ENCODE measurements around the gene MPRIP.
A peak's percentile ranks its signal among the peaks of the same experiment; 100 is the strongest.

The MPRIP gene

DNA sequence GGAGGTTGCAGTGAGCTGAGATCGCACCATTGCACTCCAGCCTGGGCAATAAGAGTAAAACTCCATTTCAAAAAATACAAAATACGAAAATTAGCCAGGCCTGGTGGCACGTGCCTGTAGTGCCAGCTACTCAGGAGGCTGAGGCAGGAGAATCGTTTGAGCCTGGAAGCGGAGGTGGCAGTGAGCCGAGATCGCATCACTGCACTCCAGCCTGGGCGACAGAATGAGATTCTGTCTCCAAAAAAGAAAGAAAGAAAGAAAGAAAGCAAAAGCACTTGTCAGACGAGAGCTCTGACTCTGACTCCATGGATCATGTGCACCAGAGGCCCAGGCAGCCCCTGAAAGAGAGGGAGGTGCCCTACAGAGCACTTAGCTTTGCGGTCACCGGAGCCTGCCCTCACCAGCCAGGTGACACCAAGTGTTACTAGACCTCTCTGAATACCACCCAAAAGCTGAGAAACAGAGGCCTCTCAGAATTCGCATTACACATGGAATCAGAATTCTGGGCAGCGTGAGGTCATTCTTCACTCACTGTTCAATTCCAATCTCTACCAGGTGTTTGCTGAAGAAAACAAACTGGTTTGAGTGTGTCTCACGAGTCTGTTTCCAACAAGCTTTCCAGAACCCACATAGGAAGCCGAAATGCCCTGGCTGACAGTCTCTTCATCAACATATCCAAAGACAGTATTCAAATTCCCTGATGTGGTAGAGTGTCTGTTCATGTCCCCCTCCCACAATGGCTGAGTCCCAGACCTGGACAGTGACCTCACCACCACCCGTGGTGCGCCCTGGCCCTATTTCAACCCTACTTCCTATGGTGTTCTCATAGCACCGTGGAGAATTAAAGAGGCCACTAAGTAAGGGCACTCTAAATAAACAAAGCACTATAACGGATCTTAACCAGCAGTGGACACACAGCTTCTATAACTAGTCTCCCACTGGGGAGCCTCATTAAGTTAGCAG lies 193.2 kb downstream of the MPRIP start:
- peak overlapping the region; percentile 99 for H3K27ac ChIP-seq
- TF ChIP-seq, protein P1, sequence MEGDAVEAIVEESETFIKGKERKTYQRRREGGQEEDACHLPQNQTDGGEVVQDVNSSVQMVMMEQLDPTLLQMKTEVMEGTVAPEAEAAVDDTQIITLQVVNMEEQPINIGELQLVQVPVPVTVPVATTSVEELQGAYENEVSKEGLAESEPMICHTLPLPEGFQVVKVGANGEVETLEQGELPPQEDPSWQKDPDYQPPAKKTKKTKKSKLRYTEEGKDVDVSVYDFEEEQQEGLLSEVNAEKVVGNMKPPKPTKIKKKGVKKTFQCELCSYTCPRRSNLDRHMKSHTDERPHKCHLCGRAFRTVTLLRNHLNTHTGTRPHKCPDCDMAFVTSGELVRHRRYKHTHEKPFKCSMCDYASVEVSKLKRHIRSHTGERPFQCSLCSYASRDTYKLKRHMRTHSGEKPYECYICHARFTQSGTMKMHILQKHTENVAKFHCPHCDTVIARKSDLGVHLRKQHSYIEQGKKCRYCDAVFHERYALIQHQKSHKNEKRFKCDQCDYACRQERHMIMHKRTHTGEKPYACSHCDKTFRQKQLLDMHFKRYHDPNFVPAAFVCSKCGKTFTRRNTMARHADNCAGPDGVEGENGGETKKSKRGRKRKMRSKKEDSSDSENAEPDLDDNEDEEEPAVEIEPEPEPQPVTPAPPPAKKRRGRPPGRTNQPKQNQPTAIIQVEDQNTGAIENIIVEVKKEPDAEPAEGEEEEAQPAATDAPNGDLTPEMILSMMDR (conservative IDR thresholded peaks at IDR 0.05): no peak

DNA sequence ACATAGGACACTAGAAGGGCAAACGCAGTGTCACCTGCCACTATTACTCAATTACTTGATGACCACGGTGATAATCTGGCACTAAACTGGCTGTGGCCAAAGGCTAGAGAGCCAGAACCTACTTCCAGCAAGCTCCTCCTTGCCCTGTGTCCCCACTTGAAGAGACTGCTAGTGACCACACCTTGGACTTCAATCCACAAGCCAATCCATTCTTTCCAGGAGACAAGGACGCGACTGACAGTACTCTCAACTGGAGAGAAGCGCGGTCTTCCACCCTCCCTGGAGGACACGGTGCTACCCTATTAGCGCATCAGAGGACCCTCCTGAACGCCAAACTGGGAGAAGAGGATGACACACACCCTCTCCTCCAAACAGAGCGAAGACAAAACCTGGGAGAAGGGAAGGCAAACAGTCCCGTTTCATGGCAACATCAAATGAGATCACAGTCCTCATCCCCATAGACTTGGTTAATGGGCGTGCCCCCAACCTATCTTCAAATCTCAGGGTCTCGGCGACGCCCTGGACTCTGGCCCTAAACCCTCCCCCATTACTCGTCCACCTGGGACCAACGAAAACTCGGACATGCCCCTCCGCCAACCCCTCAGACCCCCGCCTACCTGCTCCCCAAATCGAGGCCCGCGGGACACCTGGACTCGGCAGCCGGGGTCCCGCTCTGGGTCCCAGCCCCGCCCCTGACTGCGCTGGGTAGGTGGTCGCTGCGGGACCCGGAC lies 194.2 kb downstream of the MPRIP start:
- peak overlapping the region; percentile 99 for H3K27ac ChIP-seq
- TF ChIP-seq, protein P1 (conservative IDR thresholded peaks at IDR 0.05): no peak

DNA sequence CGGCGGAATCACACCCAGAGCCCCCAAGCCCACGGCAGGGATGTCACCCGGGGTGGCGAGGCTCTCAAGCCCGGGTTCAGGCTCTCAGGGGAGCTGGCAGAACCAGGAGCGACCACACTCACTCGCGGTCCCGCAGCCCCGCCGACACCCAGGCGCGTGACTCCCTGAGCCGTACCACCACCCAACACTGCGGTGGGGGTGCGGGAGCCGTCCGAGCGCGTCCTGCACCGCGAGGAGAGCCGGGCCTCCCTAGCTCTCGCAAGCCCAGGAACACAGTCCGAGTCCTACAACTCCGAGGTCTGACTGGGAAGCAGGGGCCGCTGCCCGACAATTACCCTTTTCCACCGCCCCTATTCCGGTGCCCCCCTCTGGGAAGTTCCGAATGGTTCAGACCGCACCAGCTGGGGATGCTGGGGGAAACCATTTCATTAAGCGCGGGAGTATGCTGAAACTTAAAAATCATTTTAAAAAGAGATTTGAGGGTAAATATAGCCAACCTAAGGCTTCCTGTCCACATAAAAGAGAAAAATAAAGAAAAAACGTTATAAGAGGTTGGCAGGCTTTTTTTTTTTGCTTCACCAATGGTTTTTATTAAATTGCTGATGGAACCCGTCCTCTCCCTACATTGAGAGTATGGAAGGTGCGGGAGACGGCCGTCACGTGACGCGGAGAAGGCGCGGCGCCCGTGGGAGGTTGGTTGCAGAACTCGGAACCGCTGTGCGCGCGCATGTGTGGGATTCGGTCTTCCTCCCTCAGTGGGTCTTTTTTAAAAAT lies 195.0 kb downstream of the MPRIP start, which contains the start of gene FLCN:
Gene FLCN, minus strand, starts transcription at position 143 of the 774 bp plus-strand sequence. CDS start 9,031 bp downstream, outside the sequence.
- TF ChIP-seq, protein P1 (conservative IDR thresholded peaks at IDR 0.05): no peak
- peak within 1 kb of the TSS; percentile 99 for H3K27ac ChIP-seq

DNA sequence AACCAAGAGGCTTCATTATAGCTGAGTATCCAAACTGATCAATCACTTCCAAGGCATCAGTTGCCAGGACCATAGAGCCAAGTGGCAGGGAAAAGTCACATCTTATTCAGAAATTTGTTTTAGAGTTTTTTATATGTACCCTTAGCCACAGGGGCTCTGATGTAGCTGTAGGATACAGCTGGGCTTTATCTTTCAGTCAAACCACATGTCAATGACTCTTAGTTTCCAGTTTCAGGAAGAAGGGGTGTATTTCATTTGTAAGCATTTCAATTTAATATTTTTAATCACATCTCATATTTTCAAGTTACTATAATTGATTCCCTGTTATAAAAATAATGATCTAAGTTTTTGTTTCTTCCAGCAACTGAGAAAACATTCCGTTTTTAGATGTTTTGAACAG lies 197.6 kb downstream of the MPRIP start:
- TF ChIP-seq, protein P1 (conservative IDR thresholded peaks at IDR 0.05): no peak
- H3K27ac ChIP-seq: no peak overlapping the region

GRCh38 chr17:17241656-17242055 lies 199.4 kb downstream of the MPRIP start:
- TF ChIP-seq, protein P1 (conservative IDR thresholded peaks at IDR 0.05): no peak
- no peak overlapping the region for H3K27ac ChIP-seq

DNA sequence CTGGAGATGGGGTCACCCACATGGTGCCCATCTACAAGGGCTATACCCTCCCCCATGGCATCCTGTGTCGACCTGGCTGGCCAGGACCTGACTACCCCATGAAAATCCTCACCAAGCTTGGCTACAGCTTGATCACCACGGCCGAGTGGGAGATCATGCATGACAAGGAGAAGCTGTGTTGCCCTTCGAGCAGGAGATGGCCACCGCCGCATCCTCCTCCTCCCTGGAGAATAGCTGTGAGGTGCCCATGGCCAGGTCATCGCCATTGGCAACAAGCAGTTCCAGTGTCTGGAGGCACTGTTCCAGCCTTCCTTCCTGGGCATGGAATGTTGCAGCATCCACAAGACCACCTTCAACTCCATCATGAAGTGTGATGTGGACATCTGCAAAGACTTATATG lies 200.0 kb downstream of the MPRIP start:
- TF ChIP-seq, protein P1 (conservative IDR thresholded peaks at IDR 0.05): no peak
- H3K27ac ChIP-seq: no peak overlapping the region
